ENCODE results near the gene TXNDC15. TPM values are rescaled to one million over a fixed set of nuclear protein-coding genes. Genes with fewer than 3 reads are reported as not detected.
A peak's percentile ranks its signal among the peaks of the same experiment; 100 is the strongest.

TXNDC15 gene
- total and polyA plus RNA-seq, 4 donors: 50.2 to 91.9 (median 73.3) TPM

DNA sequence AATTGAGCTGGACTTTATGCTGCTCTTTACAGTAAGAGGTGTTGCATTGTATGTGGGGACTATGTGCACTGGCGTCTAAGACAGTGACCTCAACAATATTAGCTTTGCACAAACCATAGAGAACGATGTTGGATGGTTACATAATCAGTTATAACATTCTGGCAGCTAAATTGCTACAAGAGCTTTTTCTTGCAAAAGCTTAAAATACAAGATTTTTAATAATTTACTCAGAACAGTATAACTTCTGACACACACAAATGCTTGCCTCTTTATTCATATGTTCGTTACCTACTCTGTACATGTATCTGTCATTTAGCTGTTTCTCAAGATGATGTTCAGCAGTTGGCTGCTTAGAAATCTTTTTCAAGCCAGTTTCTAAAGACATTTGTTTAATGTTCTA is 16.8 kb upstream of the TXNDC15 start:
- 60 to 71% methylated on average over 3 of the region's 3 CpGs for WGBS, 2 donors
- no peaks in the 10 kb centered on the region for H3K27me3 ChIP-seq (ENCODE audit: control insufficient read depth in 3 of 3, insufficient read depth in 3 of 3, low read length in 2 of 3)
- peaks cover 0 to 3% (median 0%) of the 10 kb centered on the region in 5 donors for H3K4me1 ChIP-seq (ENCODE audit: control insufficient read depth in 5 of 5, insufficient read depth in 5 of 5, low read length in 5 of 5)
- H3K27ac ChIP-seq (ENCODE audit: low read depth in 1 of 2, low read length in 1 of 2): peak overlapping the region in 1 of 2 donors; percentile 29
- no peaks in the 10 kb centered on the region for H3K9me3 ChIP-seq (ENCODE audit: control insufficient read depth in 4 of 4, insufficient read depth in 3 of 4, low read length in 3 of 4)
- no peak overlapping the region for H3K4me3 ChIP-seq
- H3K9ac ChIP-seq (ENCODE audit: insufficient read depth in 1 of 2, low read length in 2 of 2): no peak overlapping the region
- DNase-seq (no peak), ATAC-seq (ENCODE audit: insufficient read depth, low FRiP score) (no peak)
- TF ChIP-seq, protein P1, sequence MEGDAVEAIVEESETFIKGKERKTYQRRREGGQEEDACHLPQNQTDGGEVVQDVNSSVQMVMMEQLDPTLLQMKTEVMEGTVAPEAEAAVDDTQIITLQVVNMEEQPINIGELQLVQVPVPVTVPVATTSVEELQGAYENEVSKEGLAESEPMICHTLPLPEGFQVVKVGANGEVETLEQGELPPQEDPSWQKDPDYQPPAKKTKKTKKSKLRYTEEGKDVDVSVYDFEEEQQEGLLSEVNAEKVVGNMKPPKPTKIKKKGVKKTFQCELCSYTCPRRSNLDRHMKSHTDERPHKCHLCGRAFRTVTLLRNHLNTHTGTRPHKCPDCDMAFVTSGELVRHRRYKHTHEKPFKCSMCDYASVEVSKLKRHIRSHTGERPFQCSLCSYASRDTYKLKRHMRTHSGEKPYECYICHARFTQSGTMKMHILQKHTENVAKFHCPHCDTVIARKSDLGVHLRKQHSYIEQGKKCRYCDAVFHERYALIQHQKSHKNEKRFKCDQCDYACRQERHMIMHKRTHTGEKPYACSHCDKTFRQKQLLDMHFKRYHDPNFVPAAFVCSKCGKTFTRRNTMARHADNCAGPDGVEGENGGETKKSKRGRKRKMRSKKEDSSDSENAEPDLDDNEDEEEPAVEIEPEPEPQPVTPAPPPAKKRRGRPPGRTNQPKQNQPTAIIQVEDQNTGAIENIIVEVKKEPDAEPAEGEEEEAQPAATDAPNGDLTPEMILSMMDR (IDR thresholded peaks at IDR 0.05; ENCODE audit: control extremely low read depth, extremely low read depth): no peak
- H3K36me3 ChIP-seq (ENCODE audit: control insufficient read depth in 4 of 4, insufficient read depth in 4 of 4, low read length in 4 of 4): peaks cover 14 to 42% (median 24%) of the 10 kb centered on the region in 4 donors

DNA sequence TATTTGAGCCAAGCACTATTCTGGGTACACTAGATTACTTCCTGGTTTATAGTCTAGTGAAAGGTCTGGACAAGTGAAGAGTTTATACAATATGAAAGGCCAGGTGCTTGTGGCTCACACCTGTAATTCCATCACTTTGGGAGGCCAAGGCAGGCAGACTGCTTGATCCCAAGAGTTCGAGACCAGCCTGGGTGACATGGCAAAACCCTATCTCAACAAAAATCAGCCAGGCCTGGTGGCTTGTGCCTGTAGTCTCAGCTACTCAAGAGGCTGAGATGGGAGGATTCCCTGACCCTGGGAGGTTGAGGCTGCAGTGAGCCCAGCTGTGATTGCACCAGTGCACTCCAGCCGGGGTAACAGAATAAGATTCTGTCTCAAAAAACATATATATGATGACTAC is 9.5 kb upstream of the TXNDC15 start:
- Histone ChIP-seq H3K9me3 (ENCODE audit: control insufficient read depth in 4 of 4, insufficient read depth in 3 of 4, low read length in 3 of 4) (no peaks in the 10 kb centered on the region), H3K9ac (ENCODE audit: insufficient read depth in 1 of 2, low read length in 2 of 2) (no peak overlapping the region), H3K4me1 (ENCODE audit: control insufficient read depth in 5 of 5, insufficient read depth in 5 of 5, low read length in 5 of 5) (no peaks in the 10 kb centered on the region), H3K4me3 (no peak overlapping the region), H3K36me3 (ENCODE audit: control insufficient read depth in 4 of 4, insufficient read depth in 4 of 4, low read length in 4 of 4) (peaks cover 0 to 8% (median 7%) of the 10 kb centered on the region in 4 donors), H3K27ac (ENCODE audit: low read depth in 1 of 2, low read length in 1 of 2) (no peak overlapping the region), H3K27me3 (ENCODE audit: control insufficient read depth in 3 of 3, insufficient read depth in 3 of 3, low read length in 2 of 3) (no peaks in the 10 kb centered on the region)
- ATAC-seq (ENCODE audit: insufficient read depth, low FRiP score) (no peak), DNase-seq (no peak)
- TF ChIP-seq, protein P1 (IDR thresholded peaks at IDR 0.05; ENCODE audit: control extremely low read depth, extremely low read depth): no peak
- 96 to 98% methylated on average over 2 of the region's 2 CpGs for WGBS, 2 donors

DNA sequence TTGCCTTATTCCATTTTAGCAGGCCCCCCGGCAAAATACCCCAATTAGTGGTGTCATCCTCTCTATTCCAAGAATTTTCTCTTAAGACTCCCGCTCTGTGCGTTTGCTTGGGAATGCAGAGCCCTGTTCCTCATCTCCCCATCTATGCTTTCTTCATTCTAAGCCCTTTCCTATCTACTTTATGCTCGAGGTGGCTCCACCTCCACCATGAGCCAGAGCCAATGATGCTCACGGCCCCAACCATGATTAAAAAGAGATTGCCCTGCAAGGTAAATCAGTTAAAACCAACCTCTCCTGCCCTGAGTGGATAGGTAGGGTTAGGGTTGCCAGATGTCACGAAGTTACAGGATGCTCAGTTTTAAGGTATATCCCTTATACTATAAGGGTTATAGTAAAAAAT is 677 bp upstream of the TXNDC15 start:
- ATAC-seq (ENCODE audit: insufficient read depth, low FRiP score) (no peak), DNase-seq (no peak)
- H3K9ac ChIP-seq (ENCODE audit: insufficient read depth in 1 of 2, low read length in 2 of 2): no peak overlapping the region
- TF ChIP-seq, protein P1 (IDR thresholded peaks at IDR 0.05; ENCODE audit: control extremely low read depth, extremely low read depth): no peak
- H3K27ac ChIP-seq (ENCODE audit: low read depth in 1 of 2, low read length in 1 of 2): peak overlapping the region in 1 of 2 donors; percentile 85
- H3K27me3 ChIP-seq (ENCODE audit: control insufficient read depth in 3 of 3, insufficient read depth in 3 of 3, low read length in 2 of 3): no peaks in the 10 kb centered on the region
- peaks cover 0 to 6% (median 0%) of the 10 kb centered on the region in 5 donors for H3K4me1 ChIP-seq (ENCODE audit: control insufficient read depth in 5 of 5, insufficient read depth in 5 of 5, low read length in 5 of 5)
- no peaks in the 10 kb centered on the region for H3K9me3 ChIP-seq (ENCODE audit: control insufficient read depth in 4 of 4, insufficient read depth in 3 of 4, low read length in 3 of 4)
- H3K36me3 ChIP-seq (ENCODE audit: control insufficient read depth in 4 of 4, insufficient read depth in 4 of 4, low read length in 4 of 4): peaks cover 0 to 2% (median 0%) of the 10 kb centered on the region in 4 donors
- no peak overlapping the region for H3K4me3 ChIP-seq
- 87 to 90% methylated on average over 6 of the region's 6 CpGs for WGBS, 2 donors

Measured in lung (tissue), 12 donors.